ENCODE results near the gene LRRTM1.

- TF ChIP-seq CTCF (IDR thresholded peaks at IDR 0.05) (no peak), POLR2AphosphoS5 (IDR thresholded peaks at IDR 0.05; ENCODE audit: insufficient read depth in 1 of 2, low read depth in 1 of 2) (no peak), POLR2A (IDR thresholded peaks at IDR 0.05) (no peak)
Observed at GRCh38 chr2:80324525-80324924, 20.0 kb upstream of the LRRTM1 start.

Measured in vagina (tissue), 2 donors.